GM19035 (cell line): ENCODE measurements around the gene CENPT.
A peak's percentile ranks its signal among the peaks of the same experiment; 100 is the strongest.
"Not testable (repeated sequence)": the region's sequence is repeated elsewhere in the genome, so short reads cannot be mapped to it uniquely, and the experiment has no call there.

Experiments used
- ATAC-seq: cut with Tn5 transposase; IDR thresholded peaks from one replicate; pipeline ENCODE4 v1.9.1; 2021; ENCODE audit not compliant: unreplicated experiment

Gene CENPT

GRCh38 chr16:67848118-67848517 lies 625 bp upstream of the CENPT start:
- no peak for ATAC-seq

- ATAC-seq, result peak; percentile 57
These were observed 1.0 kb downstream of the CENPT start, which contains the start of gene NUTF2 for GRCh38 chr16:67846320-67847063. Gene NUTF2 (plus strand): TSS chr16:67846933. CDS start chr16:67865131, 18,198 bp downstream.

GRCh38 chr16:67846063-67846319 lies 1.5 kb downstream of the CENPT start:
- no peak for ATAC-seq

GRCh38 chr16:67845291-67846062 lies 2.0 kb downstream of the CENPT start:
- no peak for ATAC-seq

GRCh38 chr16:67844497-67844896 lies 3.0 kb downstream of the CENPT start:
- no peak for ATAC-seq

- no peak for ATAC-seq
These were observed 4.1 kb downstream of the CENPT start for GRCh38 chr16:67843343-67843765.

GRCh38 chr16:67842509-67843342 lies 4.8 kb downstream of the CENPT start:
- ATAC-seq, result peak; percentile 11

- ATAC-seq, result peak; percentile 49
These were observed 5.5 kb downstream of the CENPT start, which contains the start of gene THAP11 for GRCh38 chr16:67841816-67842508. Gene THAP11 (plus strand): TSS chr16:67842320. CDS start chr16:67842555, 235 bp downstream.

- ATAC-seq, result no peak
These were observed 6.2 kb downstream of the CENPT start for GRCh38 chr16:67841198-67841815.

- no peak for ATAC-seq
These were observed 9.7 kb downstream of the CENPT start for GRCh38 chr16:67837811-67838210.

- not testable (repeated sequence) for ATAC-seq
These were observed 10.3 kb downstream of the CENPT start for GRCh38 chr16:67837190-67837589.

- no peak for ATAC-seq
These were observed 13.3 kb downstream of the CENPT start for GRCh38 chr16:67834242-67834614.

GRCh38 chr16:67833415-67834241 lies 13.9 kb downstream of the CENPT start:
- peak; percentile 96 for ATAC-seq

- no peak for ATAC-seq
These were observed 14.5 kb downstream of the CENPT start for GRCh38 chr16:67833030-67833414.

- no peak for ATAC-seq
These were observed 18.8 kb downstream of the CENPT start for GRCh38 chr16:67828651-67829050.

- ATAC-seq, result no peak
These were observed 21.6 kb downstream of the CENPT start for GRCh38 chr16:67825906-67826305.

- no peak for ATAC-seq
These were observed 22.4 kb downstream of the CENPT start for GRCh38 chr16:67825119-67825518.

GRCh38 chr16:67822511-67822910 lies 25.0 kb downstream of the CENPT start:
- no peak for ATAC-seq

- no peak for ATAC-seq
These were observed 26.8 kb downstream of the CENPT start for GRCh38 chr16:67820608-67821259.
